Measurements from ENCODE around the gene WDFY4.

DNA sequence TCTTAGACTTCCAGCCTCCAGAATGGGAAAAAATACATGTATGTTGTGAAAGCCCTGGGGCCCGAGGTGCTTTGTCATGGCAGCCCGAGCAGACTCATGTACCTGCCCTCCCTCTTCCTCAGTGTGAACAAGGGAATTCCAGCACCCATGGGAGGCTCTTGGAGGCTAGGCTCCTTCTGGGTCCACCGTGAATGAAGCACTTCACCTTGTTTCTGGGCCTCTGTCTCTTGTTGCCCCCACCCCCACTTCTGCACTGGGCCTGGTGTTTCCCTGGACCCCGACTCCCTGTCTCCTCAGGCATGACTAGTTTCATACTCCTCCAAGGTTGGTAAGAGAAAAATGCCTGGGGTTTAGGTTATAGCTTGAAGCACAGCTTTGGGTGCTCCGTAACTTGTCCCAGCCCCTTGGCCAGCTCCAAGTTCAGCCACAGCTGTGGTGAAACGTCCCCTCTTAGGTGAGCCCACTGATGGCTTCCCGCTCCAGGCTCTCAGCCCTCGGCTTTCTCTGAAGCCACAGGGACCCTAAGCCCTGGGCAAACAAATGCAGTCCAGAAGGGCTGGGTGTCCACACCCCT, 49.6 kb upstream of the WDFY4 start:
- TF ChIP-seq, protein P1, sequence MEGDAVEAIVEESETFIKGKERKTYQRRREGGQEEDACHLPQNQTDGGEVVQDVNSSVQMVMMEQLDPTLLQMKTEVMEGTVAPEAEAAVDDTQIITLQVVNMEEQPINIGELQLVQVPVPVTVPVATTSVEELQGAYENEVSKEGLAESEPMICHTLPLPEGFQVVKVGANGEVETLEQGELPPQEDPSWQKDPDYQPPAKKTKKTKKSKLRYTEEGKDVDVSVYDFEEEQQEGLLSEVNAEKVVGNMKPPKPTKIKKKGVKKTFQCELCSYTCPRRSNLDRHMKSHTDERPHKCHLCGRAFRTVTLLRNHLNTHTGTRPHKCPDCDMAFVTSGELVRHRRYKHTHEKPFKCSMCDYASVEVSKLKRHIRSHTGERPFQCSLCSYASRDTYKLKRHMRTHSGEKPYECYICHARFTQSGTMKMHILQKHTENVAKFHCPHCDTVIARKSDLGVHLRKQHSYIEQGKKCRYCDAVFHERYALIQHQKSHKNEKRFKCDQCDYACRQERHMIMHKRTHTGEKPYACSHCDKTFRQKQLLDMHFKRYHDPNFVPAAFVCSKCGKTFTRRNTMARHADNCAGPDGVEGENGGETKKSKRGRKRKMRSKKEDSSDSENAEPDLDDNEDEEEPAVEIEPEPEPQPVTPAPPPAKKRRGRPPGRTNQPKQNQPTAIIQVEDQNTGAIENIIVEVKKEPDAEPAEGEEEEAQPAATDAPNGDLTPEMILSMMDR (IDR thresholded peaks at IDR 0.05; ENCODE audit: insufficient read depth, low read length, poor library complexity, severe bottlenecking): no peak
- no peak for TF ChIP-seq EZH2phosphoT487 (conservative IDR thresholded peaks at IDR 0.05; ENCODE audit: low read length)
